GM19238 (cell line): ENCODE results near the gene PPP1R1B.

Experiments
- DNase-seq: peaks from one replicate; pipeline ENCODE4 v3.0.0; 2011; ENCODE audit warnings: low spot score; ENCODE audit not compliant: insufficient read length

PPP1R1B gene

GRCh38 chr17:39667262-39667944, 40.7 kb downstream of the PPP1R1B start:
- no peak for DNase-seq

GRCh38 chr17:39667945-39668924, 41.5 kb downstream of the PPP1R1B start, which contains the start of gene PNMT:
TSS of gene PNMT (plus strand) at chr17:39668453. CDS start at chr17:39668476, 23 bp downstream.
- DNase-seq = peak; percentile 75

- no peak for DNase-seq
Observed at GRCh38 chr17:39669897-39670735, 43.4 kb downstream of the PPP1R1B start.

GRCh38 chr17:39670746-39671145, 44.0 kb downstream of the PPP1R1B start:
- no peak for DNase-seq

- DNase-seq = no peak
Observed at GRCh38 chr17:39671651-39672521, 45.1 kb downstream of the PPP1R1B start.

- DNase-seq = no peak
Observed at GRCh38 chr17:39672522-39673334, 46.0 kb downstream of the PPP1R1B start.

- no peak for DNase-seq
Observed at GRCh38 chr17:39673335-39674081, 46.8 kb downstream of the PPP1R1B start.

- DNase-seq = no peak
Observed at GRCh38 chr17:39674179-39674578, 47.4 kb downstream of the PPP1R1B start.

- DNase-seq = no peak
Observed at GRCh38 chr17:39674702-39675389, 48.1 kb downstream of the PPP1R1B start.

GRCh38 chr17:39675390-39676082, 48.8 kb downstream of the PPP1R1B start:
- no peak for DNase-seq

- no peak for DNase-seq
Observed at GRCh38 chr17:39676198-39676819, 49.6 kb downstream of the PPP1R1B start.

GRCh38 chr17:39677072-39677471, 50.3 kb downstream of the PPP1R1B start:
- no peak for DNase-seq

GRCh38 chr17:39677542-39678339, 51.0 kb downstream of the PPP1R1B start:
- DNase-seq = no peak

GRCh38 chr17:39678340-39679116, 51.8 kb downstream of the PPP1R1B start:
- DNase-seq = no peak

GRCh38 chr17:39679521-39680192, 52.9 kb downstream of the PPP1R1B start:
- no peak for DNase-seq
